GM19452 (cell line): ENCODE results near the gene SLC25A1.

ENCODE experiments used
- ATAC-seq: cut with Tn5 transposase; IDR thresholded peaks from one replicate; pipeline ENCODE4 v1.9.1; 2021; ENCODE audit not compliant: unreplicated experiment

The SLC25A1 gene

GRCh38 chr22:19143967-19144400 lies 34.6 kb downstream of the SLC25A1 start:
- no peak for ATAC-seq

- no peak for ATAC-seq
Observed at GRCh38 chr22:19143212-19143611, 35.3 kb downstream of the SLC25A1 start.

GRCh38 chr22:19142394-19142793 lies 36.1 kb downstream of the SLC25A1 start:
- ATAC-seq, result no peak

- no peak for ATAC-seq
Observed at GRCh38 chr22:19139974-19140373, 38.6 kb downstream of the SLC25A1 start.

- no peak for ATAC-seq
Observed at GRCh38 chr22:19139001-19139356, 39.6 kb downstream of the SLC25A1 start.

GRCh38 chr22:19138217-19139000 lies 40.1 kb downstream of the SLC25A1 start:
- ATAC-seq, result no peak

GRCh38 chr22:19137384-19138216 lies 40.9 kb downstream of the SLC25A1 start:
- ATAC-seq, result no peak

GRCh38 chr22:19136915-19137314 lies 41.6 kb downstream of the SLC25A1 start:
- no peak for ATAC-seq

GRCh38 chr22:19134874-19135273 lies 43.7 kb downstream of the SLC25A1 start:
- ATAC-seq, result no peak

- no peak for ATAC-seq
Observed at GRCh38 chr22:19134176-19134831, 44.2 kb downstream of the SLC25A1 start.

GRCh38 chr22:19133561-19133960 lies 45.0 kb downstream of the SLC25A1 start:
- ATAC-seq, result no peak

- no peak for ATAC-seq
Observed at GRCh38 chr22:19132693-19133400, 45.7 kb downstream of the SLC25A1 start.

GRCh38 chr22:19132153-19132552 lies 46.4 kb downstream of the SLC25A1 start:
- no peak for ATAC-seq

GRCh38 chr22:19131685-19132015 lies 46.9 kb downstream of the SLC25A1 start:
- no peak for ATAC-seq

- ATAC-seq, result no peak
Observed at GRCh38 chr22:19130959-19131684, 47.4 kb downstream of the SLC25A1 start, which contains the start of gene TSSK2. Gene TSSK2 (plus strand): TSS chr22:19131308. CDS start chr22:19131400, 92 bp downstream.

- ATAC-seq, result no peak
Observed at GRCh38 chr22:19129871-19130270, 48.7 kb downstream of the SLC25A1 start.

- no peak for ATAC-seq
Observed at GRCh38 chr22:19128946-19129727, 49.4 kb downstream of the SLC25A1 start.

GRCh38 chr22:19128009-19128401 lies 50.5 kb downstream of the SLC25A1 start:
- no peak for ATAC-seq

- ATAC-seq, result no peak
Observed at GRCh38 chr22:19127329-19128008, 51.1 kb downstream of the SLC25A1 start.
